ENCODE measurements around the gene INPP5J. TPM values are rescaled to one million over a fixed set of nuclear protein-coding genes. Genes with fewer than 3 reads are reported as not detected.

The INPP5J gene
- total RNA-seq, 2 experiments from 2014 or later = 0.59 to 0.69 TPM

GRCh38 chr22:31143537-31143936 lies 20.8 kb downstream of the INPP5J start:
- H3K4me1 Mint-ChIP-seq (ENCODE audit: low read depth) = no peaks in the 10 kb centered on the region

GRCh38 chr22:31144223-31144622 lies 21.5 kb downstream of the INPP5J start:
- Mint-ChIP-seq H3K36me3 (ENCODE audit: low read depth) (no peaks in the 10 kb centered on the region), H3K4me1 (ENCODE audit: low read depth) (no peaks in the 10 kb centered on the region), H3K27ac (no peak overlapping the region), H3K9me3 (peaks cover 2% of the 10 kb centered on the region), H3K4me3 (no peak overlapping the region), H3K27me3 (no peaks in the 10 kb centered on the region)
- H3K4me1 ChIP-seq (ENCODE audit: insufficient read depth, low read length) = no peaks in the 10 kb centered on the region
- no peak overlapping the region for H3K27ac ChIP-seq (ENCODE audit: low read depth in 1 of 2, low read length in 2 of 2)
- DNase-seq (no peak), ATAC-seq (ENCODE audit: poor library complexity) (no peak)
- no peaks in the 10 kb centered on the region for H3K36me3 ChIP-seq (ENCODE audit: insufficient read depth, low read length)
- POLR2A ChIA-PET = no interaction called here
- intact Hi-C loops (cut with DNase I, micrococcal nuclease) = no loop called here
- H3K4me3 ChIP-seq (ENCODE audit: low read length) = no peak overlapping the region
- no peaks in the 10 kb centered on the region for H3K27me3 ChIP-seq (ENCODE audit: control insufficient read depth in 1 of 2, insufficient read depth in 2 of 2, low read length in 2 of 2)
- CTCF ChIA-PET = no interaction called here
- H3K9me3 ChIP-seq (ENCODE audit: control insufficient read depth in 1 of 2, insufficient read depth in 1 of 2, low read length in 2 of 2) = peaks cover 3 to 9% of the 10 kb centered on the region in 2 experiments
- TF ChIP-seq CTCF (IDR thresholded peaks at IDR 0.05) = no peak

More at GRCh38 chr22:31143537-31143936, 20.8 kb downstream of the INPP5J start:
- ATAC-seq (ENCODE audit: poor library complexity) = no peak
- TF ChIP-seq CTCF (IDR thresholded peaks at IDR 0.05) = no peak
- no peaks in the 10 kb centered on the region for H3K36me3 Mint-ChIP-seq (ENCODE audit: low read depth)
- ChIA-PET CTCF (no interaction called here), POLR2A (no interaction called here)
- H3K4me3 Mint-ChIP-seq = no peak overlapping the region
- peaks cover 2% of the 10 kb centered on the region for H3K9me3 Mint-ChIP-seq
- H3K27ac ChIP-seq (ENCODE audit: low read depth in 1 of 2, low read length in 2 of 2) = no peak overlapping the region
- H3K36me3 ChIP-seq (ENCODE audit: insufficient read depth, low read length) = no peaks in the 10 kb centered on the region
- DNase-seq = no peak
- H3K27me3 Mint-ChIP-seq = no peaks in the 10 kb centered on the region
- H3K4me1 ChIP-seq (ENCODE audit: insufficient read depth, low read length) = no peaks in the 10 kb centered on the region
- intact Hi-C loops (cut with DNase I, micrococcal nuclease) = no loop called here
- no peak overlapping the region for H3K27ac Mint-ChIP-seq
- no peaks in the 10 kb centered on the region for H3K27me3 ChIP-seq (ENCODE audit: control insufficient read depth in 1 of 2, insufficient read depth in 2 of 2, low read length in 2 of 2)
- H3K9me3 ChIP-seq (ENCODE audit: control insufficient read depth in 1 of 2, insufficient read depth in 1 of 2, low read length in 2 of 2) = peaks cover 3 to 9% of the 10 kb centered on the region in 2 experiments
- no peak overlapping the region for H3K4me3 ChIP-seq (ENCODE audit: low read length)

GRCh38 chr22:31148488-31148887 lies 25.7 kb downstream of the INPP5J start:
- intact Hi-C loops (cut with DNase I, micrococcal nuclease) = loop anchor here in 1 of 2 experiments (5.0 kb wide), 3 partner anchors 61 to 516 kb away; no protein-coding TSS in a partner anchor
- no peaks in the 10 kb centered on the region for H3K27me3 Mint-ChIP-seq
- no peak overlapping the region for H3K27ac Mint-ChIP-seq
- no peaks in the 10 kb centered on the region for H3K36me3 ChIP-seq (ENCODE audit: insufficient read depth, low read length)
- DNase-seq (no peak), ATAC-seq (ENCODE audit: poor library complexity) (no peak)
- POLR2A ChIA-PET = interaction anchor here (0.6 kb wide), 1 partner anchor 833 kb away, joined by 4 read pairs; no protein-coding TSS in a partner anchor
- CTCF ChIA-PET = no interaction called here
- peaks cover 3 to 9% of the 10 kb centered on the region in 2 experiments for H3K9me3 ChIP-seq (ENCODE audit: control insufficient read depth in 1 of 2, insufficient read depth in 1 of 2, low read length in 2 of 2)
- no peak overlapping the region for H3K4me3 ChIP-seq (ENCODE audit: low read length)
- H3K4me1 ChIP-seq (ENCODE audit: insufficient read depth, low read length) = no peaks in the 10 kb centered on the region
- H3K27me3 ChIP-seq (ENCODE audit: control insufficient read depth in 1 of 2, insufficient read depth in 2 of 2, low read length in 2 of 2) = peaks cover 0 to 4% of the 10 kb centered on the region in 2 experiments
- H3K9me3 Mint-ChIP-seq = peaks cover 2% of the 10 kb centered on the region
- no peak overlapping the region for H3K27ac ChIP-seq (ENCODE audit: low read depth in 1 of 2, low read length in 2 of 2)
- H3K4me3 Mint-ChIP-seq = no peak overlapping the region
- TF ChIP-seq CTCF (IDR thresholded peaks at IDR 0.05) = no peak
- H3K36me3 Mint-ChIP-seq (ENCODE audit: low read depth) = no peaks in the 10 kb centered on the region
- no peaks in the 10 kb centered on the region for H3K4me1 Mint-ChIP-seq (ENCODE audit: low read depth)

Measured in CD4-positive, alpha-beta T cell (primary cell).